Upper lobe of left lung (tissue), 6 donors: ENCODE data around the gene FCER1G. TPM values are rescaled to one million over a fixed set of nuclear protein-coding genes. Genes with fewer than 3 reads are reported as not detected.

ENCODE experiments used
- ATAC-seq, 2 donors: fragments of 200-7000 bp; cut with Tn5 transposase; one replicate each; pipeline ENCODE4 v1.9.1; 2022; ENCODE audit warnings: mild to moderate bottlenecking in 2 of 2, moderate library complexity in 2 of 2; ENCODE audit not compliant: low FRiP score in 2 of 2
- DNase-seq, 2 donors: peaks; one replicate each; pipeline ENCODE4 v3.0.0-alpha.2; 2019 to 2020
- H3K27ac ChIP-seq, 4 donors: fragments of 200-600 bp; sonication (generic); one replicate each; pipeline ENCODE4 v1.5.1; 2016 to 2019
- H3K27me3 ChIP-seq, 4 donors: fragments of 200-600 bp; sonication (generic); one replicate each; pipeline ENCODE4 v1.5.1; 2017 to 2019
- H3K36me3 ChIP-seq, 4 donors: fragments of 200-600 bp; sonication (generic); one replicate each; pipeline ENCODE4 v1.5.1; 2016 to 2019
- H3K4me1 ChIP-seq, 4 donors: fragments of 200-600 bp; sonication (generic); one replicate each; pipeline ENCODE4 v1.5.1; 2018 to 2019
- H3K4me3 ChIP-seq, 4 donors: fragments of 200-600 bp; sonication (generic); one replicate each; pipeline ENCODE4 v1.5.1; 2017 to 2019; ENCODE audit warnings: mild to moderate bottlenecking in 2 of 4, moderate library complexity in 1 of 4
- H3K9me3 ChIP-seq, 4 donors: fragments of 200-600 bp; sonication (generic); one replicate each; pipeline ENCODE4 v1.5.1; 2018 to 2019
- EP300 ChIP-seq, 4 donors: sonication (generic); formaldehyde crosslinking; IDR thresholded peaks; one replicate each; pipeline ENCODE4 v1.5.1; 2017; ENCODE audit warnings: antibody characterized with exemption in 4 of 4, control low read depth in 2 of 4
- POLR2A ChIP-seq, 4 donors: fragments of 450-650 bp; IDR thresholded peaks; one replicate each; pipeline ENCODE4 v1.5.1; 2016 to 2017; ENCODE audit warnings: antibody characterized with exemption in 4 of 4, mild to moderate bottlenecking in 2 of 4
- POLR2AphosphoS5 ChIP-seq, 2 donors: sonication (generic); formaldehyde crosslinking; IDR thresholded peaks; one replicate each; pipeline ENCODE4 v1.5.1; 2017; ENCODE audit warnings: antibody characterized with exemption in 2 of 2
- WGBS, 2 donors: methylation state at CpG; one replicate each; pipeline ENCODE4 v1.1.5; 2017 to 2018; 5-methylcytosine and 5-hydroxymethylcytosine counted together
- total RNA-seq, 6 donors: library from RNA; depleted of rRNA in 4 of 6; stranded (reverse); fragments of >200 nt in 4 of 6; gene quantifications; one replicate each; pipeline versions ENCODE4 v1.1.0 to v1.2.1, GENCODE V29; 2016 to 2021
- TF ChIP-seq, protein P1 (sequence below), 6 experiments: fragments of 450-650 bp in 4 of 6; fragments of 200-600 bp in 2 of 6; sonication (generic) in 2 of 6; IDR thresholded peaks; one replicate each; pipeline ENCODE4 v1.5.1; 2016 to 2019; ENCODE audit warnings: antibody characterized with exemption in 6 of 6
- donor health status: DM: no; HTN: no; CAD: no; lungs with moderate emphysema.
- donor health status: DM: no; HTN: yes; CAD: no; lungs with severe emphysema.

FCER1G gene
- total RNA-seq, 6 donors from 2014 or later: 75.4 to 233 (median 176) TPM

- no peak overlapping the region for H3K4me3 ChIP-seq
- no peak overlapping the region for H3K27ac ChIP-seq
- H3K36me3 ChIP-seq: peaks cover 0 to 14% (median 7%) of the 10 kb centered on the region in 4 donors
- H3K27me3 ChIP-seq: no peaks in the 10 kb centered on the region
- no peaks in the 10 kb centered on the region for H3K9me3 ChIP-seq
- no peak for ATAC-seq
- DNase-seq: no peak
- WGBS, 2 donors: 77 to 92% methylated on average over 3 of the region's 3 CpGs
- TF ChIP-seq POLR2A (IDR thresholded peaks at IDR 0.05) (no peak), EP300 (IDR thresholded peaks at IDR 0.05) (no peak), POLR2AphosphoS5 (IDR thresholded peaks at IDR 0.05) (no peak)
- TF ChIP-seq, protein P1, sequence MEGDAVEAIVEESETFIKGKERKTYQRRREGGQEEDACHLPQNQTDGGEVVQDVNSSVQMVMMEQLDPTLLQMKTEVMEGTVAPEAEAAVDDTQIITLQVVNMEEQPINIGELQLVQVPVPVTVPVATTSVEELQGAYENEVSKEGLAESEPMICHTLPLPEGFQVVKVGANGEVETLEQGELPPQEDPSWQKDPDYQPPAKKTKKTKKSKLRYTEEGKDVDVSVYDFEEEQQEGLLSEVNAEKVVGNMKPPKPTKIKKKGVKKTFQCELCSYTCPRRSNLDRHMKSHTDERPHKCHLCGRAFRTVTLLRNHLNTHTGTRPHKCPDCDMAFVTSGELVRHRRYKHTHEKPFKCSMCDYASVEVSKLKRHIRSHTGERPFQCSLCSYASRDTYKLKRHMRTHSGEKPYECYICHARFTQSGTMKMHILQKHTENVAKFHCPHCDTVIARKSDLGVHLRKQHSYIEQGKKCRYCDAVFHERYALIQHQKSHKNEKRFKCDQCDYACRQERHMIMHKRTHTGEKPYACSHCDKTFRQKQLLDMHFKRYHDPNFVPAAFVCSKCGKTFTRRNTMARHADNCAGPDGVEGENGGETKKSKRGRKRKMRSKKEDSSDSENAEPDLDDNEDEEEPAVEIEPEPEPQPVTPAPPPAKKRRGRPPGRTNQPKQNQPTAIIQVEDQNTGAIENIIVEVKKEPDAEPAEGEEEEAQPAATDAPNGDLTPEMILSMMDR (IDR thresholded peaks at IDR 0.05): no peak
- H3K4me1 ChIP-seq: peaks cover 25 to 36% (median 29%) of the 10 kb centered on the region in 4 donors
Measured at GRCh38 chr1:161179698-161180097, 35.4 kb upstream of the FCER1G start.

- Histone ChIP-seq H3K4me1 (peaks cover 34 to 43% (median 36%) of the 10 kb centered on the region in 4 donors), H3K4me3 (no peak overlapping the region), H3K27me3 (no peaks in the 10 kb centered on the region), H3K27ac (no peak overlapping the region), H3K9me3 (no peaks in the 10 kb centered on the region), H3K36me3 (peaks cover 0 to 4% (median under 1%) of the 10 kb centered on the region in 4 donors)
- DNase-seq (no peak), ATAC-seq (no peak)
- 67 to 71% methylated on average over 1 of the region's 1 CpG for WGBS, 2 donors
- TF ChIP-seq, protein P1 (IDR thresholded peaks at IDR 0.05): peak in 1 of 6 experiments; percentile 22
- TF ChIP-seq EP300 (IDR thresholded peaks at IDR 0.05): no peak
Measured at GRCh38 chr1:161180639-161181038, 34.5 kb upstream of the FCER1G start.

- DNase-seq (no peak), ATAC-seq (no peak)
- Histone ChIP-seq H3K27me3 (no peaks in the 10 kb centered on the region), H3K27ac (peak overlapping the region in 3 of 4 donors; percentile 43 to 68 (median 60)), H3K4me1 (peaks cover 37 to 42% (median 39%) of the 10 kb centered on the region in 4 donors), H3K36me3 (no peaks in the 10 kb centered on the region), H3K9me3 (no peaks in the 10 kb centered on the region), H3K4me3 (no peak overlapping the region)
- WGBS, 2 donors: 84 to 100% methylated on average over 1 of the region's 1 CpG
- TF ChIP-seq POLR2AphosphoS5 (IDR thresholded peaks at IDR 0.05) (no peak), EP300 (IDR thresholded peaks at IDR 0.05) (no peak), POLR2A (IDR thresholded peaks at IDR 0.05) (no peak)
- TF ChIP-seq, protein P1 (IDR thresholded peaks at IDR 0.05): no peak
Measured at GRCh38 chr1:161182214-161182613, 32.9 kb upstream of the FCER1G start.

DNA sequence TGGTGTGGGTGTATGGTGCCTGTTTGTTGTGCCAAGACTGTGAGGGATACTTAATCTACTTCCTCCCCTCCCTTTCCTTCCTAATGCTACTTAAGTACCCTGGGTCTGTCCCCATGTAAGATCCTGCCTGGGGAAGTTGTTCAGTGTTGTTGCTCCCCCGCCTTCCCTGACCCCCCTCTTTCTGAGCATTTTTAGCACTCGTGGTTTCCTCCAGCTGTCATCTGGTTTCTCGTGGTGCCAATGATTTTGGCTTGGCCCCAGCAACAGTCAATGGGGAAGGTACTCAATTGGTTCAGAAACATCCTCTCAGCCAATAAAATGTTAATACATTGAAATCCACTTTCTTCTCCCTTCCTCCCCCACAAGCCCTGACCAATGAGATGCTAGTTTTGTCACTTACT, 29.8 kb upstream of the FCER1G start:
- ATAC-seq: peak; percentile 89
- H3K4me3 ChIP-seq: no peak overlapping the region
- TF ChIP-seq EP300 (IDR thresholded peaks at IDR 0.05): no peak
- peak; percentile 47 to 80 for TF ChIP-seq POLR2AphosphoS5 (IDR thresholded peaks at IDR 0.05)
- peak in 2 of 4 donors; percentile 14 to 19 for TF ChIP-seq POLR2A (IDR thresholded peaks at IDR 0.05)
- TF ChIP-seq, protein P1 (IDR thresholded peaks at IDR 0.05): no peak
- peaks cover 33 to 40% (median 34%) of the 10 kb centered on the region in 4 donors for H3K4me1 ChIP-seq
- H3K9me3 ChIP-seq: no peaks in the 10 kb centered on the region
- WGBS, 2 donors: 3 to 4% methylated on average over 3 of the region's 3 CpGs
- H3K27me3 ChIP-seq: no peaks in the 10 kb centered on the region
- peak overlapping the region; percentile 48 to 79 (median 73) for H3K27ac ChIP-seq
- peak in 1 of 2 donors; percentile 81 for DNase-seq
- no peaks in the 10 kb centered on the region for H3K36me3 ChIP-seq

GRCh38 chr1:161185732-161186311, 29.3 kb upstream of the FCER1G start:
- Histone ChIP-seq H3K36me3 (no peaks in the 10 kb centered on the region), H3K27me3 (no peaks in the 10 kb centered on the region), H3K4me3 (no peak overlapping the region), H3K4me1 (peaks cover 33 to 40% (median 34%) of the 10 kb centered on the region in 4 donors), H3K27ac (peak overlapping the region; percentile 48 to 79 (median 73)), H3K9me3 (no peaks in the 10 kb centered on the region)
- TF ChIP-seq POLR2A (IDR thresholded peaks at IDR 0.05): peak in 1 of 4 donors; percentile 5
- no peak for TF ChIP-seq POLR2AphosphoS5 (IDR thresholded peaks at IDR 0.05)
- no peak for DNase-seq
- peak in 1 of 2 donors; percentile 65 for ATAC-seq
- WGBS, 2 donors: 12 to 26% methylated on average over 2 of the region's 2 CpGs
